ENCODE results near the gene MAP2K1.

DNA sequence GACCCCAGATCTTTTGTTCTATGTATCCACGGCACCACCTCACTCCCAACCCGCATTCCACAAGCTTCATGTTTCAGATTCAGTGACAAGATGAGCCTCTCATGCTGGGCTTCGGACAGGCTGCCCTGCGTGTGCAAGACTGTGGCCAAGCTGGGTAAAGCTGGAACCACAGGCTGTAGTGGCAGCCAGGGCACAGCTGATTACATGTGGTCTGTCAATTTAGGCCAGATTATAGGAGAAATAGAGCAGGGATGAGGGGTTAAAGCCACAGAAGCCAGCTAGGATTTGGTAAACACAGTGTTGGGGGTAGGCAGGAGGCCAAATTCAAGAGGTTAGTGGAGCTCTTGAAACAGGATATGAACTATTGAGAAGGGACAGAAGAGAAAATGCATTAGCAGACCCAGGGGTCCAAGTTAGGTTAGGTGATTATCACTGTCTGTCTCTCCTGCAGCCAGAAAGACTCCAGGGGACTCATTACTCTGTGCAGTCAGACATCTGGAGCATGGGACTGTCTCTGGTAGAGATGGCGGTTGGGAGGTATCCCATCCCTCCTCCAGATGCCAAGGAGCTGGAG is 97.9 kb downstream of the MAP2K1 start:
- TF ChIP-seq POLR2AphosphoS5 (IDR thresholded peaks at IDR 0.05) = no peak
- TF ChIP-seq, protein P1, sequence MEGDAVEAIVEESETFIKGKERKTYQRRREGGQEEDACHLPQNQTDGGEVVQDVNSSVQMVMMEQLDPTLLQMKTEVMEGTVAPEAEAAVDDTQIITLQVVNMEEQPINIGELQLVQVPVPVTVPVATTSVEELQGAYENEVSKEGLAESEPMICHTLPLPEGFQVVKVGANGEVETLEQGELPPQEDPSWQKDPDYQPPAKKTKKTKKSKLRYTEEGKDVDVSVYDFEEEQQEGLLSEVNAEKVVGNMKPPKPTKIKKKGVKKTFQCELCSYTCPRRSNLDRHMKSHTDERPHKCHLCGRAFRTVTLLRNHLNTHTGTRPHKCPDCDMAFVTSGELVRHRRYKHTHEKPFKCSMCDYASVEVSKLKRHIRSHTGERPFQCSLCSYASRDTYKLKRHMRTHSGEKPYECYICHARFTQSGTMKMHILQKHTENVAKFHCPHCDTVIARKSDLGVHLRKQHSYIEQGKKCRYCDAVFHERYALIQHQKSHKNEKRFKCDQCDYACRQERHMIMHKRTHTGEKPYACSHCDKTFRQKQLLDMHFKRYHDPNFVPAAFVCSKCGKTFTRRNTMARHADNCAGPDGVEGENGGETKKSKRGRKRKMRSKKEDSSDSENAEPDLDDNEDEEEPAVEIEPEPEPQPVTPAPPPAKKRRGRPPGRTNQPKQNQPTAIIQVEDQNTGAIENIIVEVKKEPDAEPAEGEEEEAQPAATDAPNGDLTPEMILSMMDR (IDR thresholded peaks at IDR 0.05) = no peak
